NB4 (cell line): ENCODE data around the gene SERPINI1.

Source experiments
- CTCF ChIP-seq: IDR thresholded peaks from one replicate; pipeline ENCODE4 v1.5.1; 2012; ENCODE audit warnings: low read depth, low read length
- MAX ChIP-seq: IDR thresholded peaks from 2 replicates; pipeline ENCODE4 v1.6.1; 2011; ENCODE audit warnings: low read depth, low read length
- MYC ChIP-seq: IDR thresholded peaks from 2 replicates; pipeline ENCODE4 v1.6.1; 2011; ENCODE audit warnings: low read depth, low read length
- POLR2A ChIP-seq: IDR thresholded peaks from 2 replicates; pipeline ENCODE4 v1.6.1; 2011; ENCODE audit warnings: mild to moderate bottlenecking; ENCODE audit not compliant: insufficient read length; ENCODE audit errors: extremely low read depth

- TF ChIP-seq CTCF, result no peak
- no peak for TF ChIP-seq POLR2A
- TF ChIP-seq MAX, result no peak
- no peak for TF ChIP-seq MYC
Measured at GRCh38 chr3:167835953-167836352, 100.4 kb downstream of the SERPINI1 start.
